GM12872 (cell line): ENCODE measurements around the gene SLC6A3.

Source experiments
- CTCF ChIP-seq: IDR thresholded peaks from 3 replicates; pipeline ENCODE4 v1.5.1; 2011; ENCODE audit warnings: low read depth, mild to moderate bottlenecking, low read length, moderate library complexity; ENCODE audit not compliant: insufficient read depth

The SLC6A3 gene

GRCh38 chr5:1346627-1347440 lies 98.4 kb downstream of the SLC6A3 start:
- no peak for TF ChIP-seq CTCF

- no peak for TF ChIP-seq CTCF
Observed at GRCh38 chr5:1345876-1346626, 99.2 kb downstream of the SLC6A3 start.

GRCh38 chr5:1344975-1345838 lies 100.0 kb downstream of the SLC6A3 start, which contains the start of gene CLPTM1L:
TSS of gene CLPTM1L (minus strand) at chr5:1345099. CDS start at chr5:1344841, 258 bp downstream.
- no peak for TF ChIP-seq CTCF

GRCh38 chr5:1343931-1344901 lies 101.0 kb downstream of the SLC6A3 start:
- no peak for TF ChIP-seq CTCF

- no peak for TF ChIP-seq CTCF
Observed at GRCh38 chr5:1343315-1343751, 101.9 kb downstream of the SLC6A3 start.
